Memory B cell (primary cell): Measurements from ENCODE around the gene LILRB1.
"Not testable (repeated sequence)": the region's sequence is repeated elsewhere in the genome, so short reads cannot be mapped to it uniquely, and the experiment has no call there.

ENCODE experiments used
- ATAC-seq: fragments of 150-1000 bp; cut with Tn5 transposase; 2 replicates; pipeline ENCODE4 v1.10.0; 2021; ENCODE audit warnings: low read depth, mild to moderate bottlenecking, moderate library complexity
- DNase-seq, 2 donors: peaks; one replicate each; pipeline ENCODE4 v3.0.0; 2022; ENCODE audit warnings: low spot score in 2 of 2
- H3K27ac Mint-ChIP-seq: one replicate; pipeline ENCODE4 v1.8.0; 2022; ENCODE audit warnings: mild to moderate bottlenecking, moderate library complexity, mixed read lengths
- H3K27me3 Mint-ChIP-seq: one replicate; pipeline ENCODE4 v1.8.0; 2022; ENCODE audit warnings: mixed read lengths
- H3K36me3 Mint-ChIP-seq: one replicate; pipeline ENCODE4 v1.8.0; 2022; ENCODE audit warnings: mild to moderate bottlenecking, mixed read lengths
- H3K4me1 Mint-ChIP-seq: one replicate; pipeline ENCODE4 v1.8.0; 2022; ENCODE audit warnings: mixed read lengths
- H3K4me3 Mint-ChIP-seq: one replicate; pipeline ENCODE4 v1.8.0; 2022; ENCODE audit warnings: mild to moderate bottlenecking, moderate library complexity, mixed read lengths
- H3K9me3 Mint-ChIP-seq: one replicate; pipeline ENCODE4 v1.8.0; 2022; ENCODE audit warnings: mixed read lengths

Gene LILRB1

GRCh38 chr19:54630262-54630661 is at the start of gene LILRB1:
TSS of gene LILRB1 (plus strand) at chr19:54630484. CDS start at chr19:54631074, 590 bp downstream.
- peak; percentile 84 for ATAC-seq
- Mint-ChIP-seq H3K4me3 (peak within 1 kb of the TSS; percentile 76), H3K4me1 (peaks cover 39% of the 10 kb centered on the region), H3K36me3 (peaks cover 25% of the 10 kb centered on the region), H3K27ac (peak within 1 kb of the TSS; percentile 87)
- not testable (repeated sequence) for H3K9me3 Mint-ChIP-seq, DNase-seq, H3K27me3 Mint-ChIP-seq

- H3K27me3 Mint-ChIP-seq, result peaks cover 23% of the 10 kb centered on the region
These were observed 43.9 kb upstream of the LILRB1 start for GRCh38 chr19:54586397-54586796.

GRCh38 chr19:54587026-54587425 is 43.3 kb upstream of the LILRB1 start:
- Mint-ChIP-seq H3K4me1 (no peaks in the 10 kb centered on the region), H3K4me3 (no peak overlapping the region), H3K9me3 (peaks cover 12% of the 10 kb centered on the region), H3K27me3 (peaks cover 23% of the 10 kb centered on the region), H3K36me3 (peaks cover 10% of the 10 kb centered on the region), H3K27ac (no peak overlapping the region)
- ATAC-seq, result no peak
- no peak for DNase-seq

More at GRCh38 chr19:54586397-54586796, 43.9 kb upstream of the LILRB1 start:
- peaks cover 12% of the 10 kb centered on the region for H3K9me3 Mint-ChIP-seq
- DNase-seq (no peak), ATAC-seq (no peak)
- peaks cover 10% of the 10 kb centered on the region for H3K36me3 Mint-ChIP-seq
- no peak overlapping the region for H3K27ac Mint-ChIP-seq
- no peaks in the 10 kb centered on the region for H3K4me1 Mint-ChIP-seq
- H3K4me3 Mint-ChIP-seq, result no peak overlapping the region

GRCh38 chr19:54593445-54593844 is 36.8 kb upstream of the LILRB1 start, which contains the start of gene LILRA1:
TSS of gene LILRA1 (plus strand) at chr19:54593632. CDS start at chr19:54594245, 613 bp downstream.
- peak; percentile 87 for ATAC-seq
- H3K27ac Mint-ChIP-seq, result not testable (repeated sequence)

GRCh38 chr19:54593931-54594626 is 36.2 kb upstream of the LILRB1 start:
- H3K27ac Mint-ChIP-seq, DNase-seq: not testable (repeated sequence)

More at GRCh38 chr19:54593445-54593844, 36.8 kb upstream of the LILRB1 start, which contains the start of gene LILRA1:
- H3K36me3 Mint-ChIP-seq, H3K9me3 Mint-ChIP-seq, DNase-seq: not testable (repeated sequence)
- peaks cover 22% of the 10 kb centered on the region for H3K27me3 Mint-ChIP-seq
- peaks cover 14% of the 10 kb centered on the region for H3K4me1 Mint-ChIP-seq
- H3K4me3 Mint-ChIP-seq, result peak within 1 kb of the TSS; percentile 68

GRCh38 chr19:54594737-54595136 is 35.5 kb upstream of the LILRB1 start:
- H3K9me3 Mint-ChIP-seq, result peaks cover under 1% of the 10 kb centered on the region
- DNase-seq (no peak), ATAC-seq (no peak)
- H3K36me3 Mint-ChIP-seq, result no peaks in the 10 kb centered on the region
- peaks cover 16% of the 10 kb centered on the region for H3K27me3 Mint-ChIP-seq
- H3K4me1 Mint-ChIP-seq, result peaks cover 14% of the 10 kb centered on the region
- H3K4me3 Mint-ChIP-seq, result no peak overlapping the region
- H3K27ac Mint-ChIP-seq, result no peak overlapping the region

More at GRCh38 chr19:54593931-54594626, 36.2 kb upstream of the LILRB1 start:
- H3K4me3 Mint-ChIP-seq, ATAC-seq, H3K9me3 Mint-ChIP-seq, H3K36me3 Mint-ChIP-seq: not testable (repeated sequence)
- Mint-ChIP-seq H3K4me1 (peaks cover 14% of the 10 kb centered on the region), H3K27me3 (peaks cover 19% of the 10 kb centered on the region)

- H3K4me1 Mint-ChIP-seq, result peaks cover 14% of the 10 kb centered on the region
- H3K27ac Mint-ChIP-seq, DNase-seq, ATAC-seq, H3K36me3 Mint-ChIP-seq, H3K4me3 Mint-ChIP-seq, H3K9me3 Mint-ChIP-seq: not testable (repeated sequence)
- H3K27me3 Mint-ChIP-seq, result peaks cover 16% of the 10 kb centered on the region
These were observed 34.4 kb upstream of the LILRB1 start for GRCh38 chr19:54595680-54596436.

- Mint-ChIP-seq H3K36me3 (peaks cover 3% of the 10 kb centered on the region), H3K4me1 (peaks cover 5% of the 10 kb centered on the region), H3K27me3 (peaks cover 14% of the 10 kb centered on the region), H3K4me3 (no peak overlapping the region), H3K27ac (no peak overlapping the region), H3K9me3 (peaks cover 3% of the 10 kb centered on the region)
- ATAC-seq, result no peak
- no peak for DNase-seq
These were observed 30.1 kb upstream of the LILRB1 start for GRCh38 chr19:54600212-54600611.

GRCh38 chr19:54606230-54606629 is 24.1 kb upstream of the LILRB1 start:
- peak overlapping the region; percentile 49 for H3K4me3 Mint-ChIP-seq
- H3K36me3 Mint-ChIP-seq, result peaks cover 4% of the 10 kb centered on the region
- peaks cover 4% of the 10 kb centered on the region for H3K9me3 Mint-ChIP-seq
- DNase-seq (no peak), ATAC-seq (peak; percentile 50)
- peak overlapping the region; percentile 9 for H3K27ac Mint-ChIP-seq
- peaks cover 1% of the 10 kb centered on the region for H3K27me3 Mint-ChIP-seq
- peaks cover 19% of the 10 kb centered on the region for H3K4me1 Mint-ChIP-seq

- Mint-ChIP-seq H3K4me1 (peaks cover 22% of the 10 kb centered on the region), H3K36me3 (peaks cover 4% of the 10 kb centered on the region), H3K27ac (no peak overlapping the region), H3K27me3 (no peaks in the 10 kb centered on the region), H3K4me3 (peak overlapping the region; percentile 49), H3K9me3 (peaks cover 4% of the 10 kb centered on the region)
- ATAC-seq (peak; percentile 68), DNase-seq (no peak)
These were observed 23.1 kb upstream of the LILRB1 start for GRCh38 chr19:54606891-54607784.

- H3K36me3 Mint-ChIP-seq, result peaks cover 4% of the 10 kb centered on the region
- H3K4me1 Mint-ChIP-seq, result peaks cover 27% of the 10 kb centered on the region
- peaks cover 4% of the 10 kb centered on the region for H3K9me3 Mint-ChIP-seq
- H3K27me3 Mint-ChIP-seq, result no peaks in the 10 kb centered on the region
- H3K4me3 Mint-ChIP-seq, result no peak overlapping the region
- ATAC-seq (no peak), DNase-seq (no peak)
- H3K27ac Mint-ChIP-seq, result no peak overlapping the region
These were observed 22.5 kb upstream of the LILRB1 start for GRCh38 chr19:54607785-54608150.

GRCh38 chr19:54608205-54608604 is 22.1 kb upstream of the LILRB1 start:
- peaks cover 4% of the 10 kb centered on the region for H3K36me3 Mint-ChIP-seq

GRCh38 chr19:54608792-54609191 is 21.5 kb upstream of the LILRB1 start:
- ATAC-seq (no peak), DNase-seq (no peak)
- Mint-ChIP-seq H3K4me3 (no peak overlapping the region), H3K27ac (no peak overlapping the region), H3K36me3 (peaks cover 4% of the 10 kb centered on the region), H3K9me3 (peaks cover 4% of the 10 kb centered on the region), H3K27me3 (no peaks in the 10 kb centered on the region), H3K4me1 (peaks cover 30% of the 10 kb centered on the region)

More at GRCh38 chr19:54608205-54608604, 22.1 kb upstream of the LILRB1 start:
- H3K4me3 Mint-ChIP-seq, result no peak overlapping the region
- no peaks in the 10 kb centered on the region for H3K27me3 Mint-ChIP-seq
- H3K9me3 Mint-ChIP-seq, result peaks cover 4% of the 10 kb centered on the region
- peaks cover 27% of the 10 kb centered on the region for H3K4me1 Mint-ChIP-seq
- H3K27ac Mint-ChIP-seq, result no peak overlapping the region
- no peak for DNase-seq
- ATAC-seq, result no peak
